Measurements from ENCODE around the gene SEMA6A.
A peak's percentile ranks its signal among the peaks of the same experiment; 100 is the strongest.

Gene SEMA6A

DNA sequence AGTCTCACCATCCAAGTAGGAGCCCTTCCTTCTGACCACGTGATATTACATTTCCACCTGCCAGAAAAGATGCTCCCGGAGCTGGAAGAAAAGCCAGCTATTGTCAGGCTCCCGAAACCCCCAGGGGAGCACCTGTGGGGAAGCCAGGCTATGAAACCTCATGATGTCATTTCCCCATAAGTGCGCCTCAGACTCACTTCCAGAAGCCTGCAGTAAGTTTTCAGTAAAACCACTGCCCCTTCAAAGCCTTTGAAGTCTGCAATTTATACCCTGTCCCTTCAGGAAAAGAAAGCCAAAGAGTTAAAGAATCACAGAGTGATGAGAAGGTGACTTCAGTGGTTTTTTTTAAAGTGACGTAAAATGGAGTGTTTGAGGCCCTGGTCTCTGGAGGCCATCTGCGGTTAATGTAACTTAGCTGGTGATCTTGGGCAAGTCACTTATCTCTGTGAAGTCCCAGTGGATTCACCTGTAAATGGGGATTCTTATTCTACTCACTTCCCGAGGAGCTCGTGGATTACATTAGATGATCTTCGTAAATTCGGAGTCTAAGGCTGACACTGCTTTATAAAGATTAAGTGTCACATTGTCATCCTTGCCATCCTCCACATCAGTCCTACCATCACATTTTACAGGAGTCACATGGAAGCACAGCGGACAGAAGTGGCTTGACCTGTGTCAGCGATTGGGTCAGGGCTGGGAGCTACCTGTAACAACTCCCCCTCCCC is 2.6 kb upstream of the SEMA6A start:
- no peak for FAIRE-seq

DNA sequence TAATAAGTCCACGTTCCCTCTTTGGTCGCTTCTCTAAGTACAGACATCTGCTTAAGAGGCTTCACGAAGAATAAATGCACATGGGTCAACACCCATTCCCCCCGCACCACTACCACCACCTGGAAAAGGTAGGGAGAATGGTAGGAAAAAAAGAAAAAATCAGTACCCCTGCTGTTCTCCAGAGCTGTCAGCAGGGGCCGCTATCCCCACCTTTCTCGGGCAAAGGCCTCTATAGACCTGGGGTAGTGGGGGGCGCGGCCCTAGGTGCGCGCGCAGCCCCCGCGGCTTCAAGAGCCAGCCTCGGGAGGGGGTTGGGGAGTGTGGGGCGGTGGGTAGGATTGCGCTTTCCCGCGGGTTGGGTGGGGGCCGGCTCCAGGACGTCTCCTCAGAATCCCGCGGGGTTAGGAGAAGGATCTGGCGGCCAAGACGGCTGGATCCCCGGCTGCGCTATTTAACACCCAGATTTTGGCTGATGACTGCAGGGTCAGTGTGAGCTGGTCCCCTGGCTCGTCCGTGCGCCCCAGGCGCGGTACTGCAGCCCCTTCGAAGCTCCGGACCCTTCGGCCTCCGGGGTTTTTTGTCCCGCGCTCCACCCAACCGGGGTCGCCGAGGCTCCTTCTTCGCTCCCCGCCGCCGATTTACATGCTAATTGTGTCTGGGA is 1.6 kb upstream of the SEMA6A start:
- no peak for FAIRE-seq
- peak; percentile 73 for DNase-seq (ENCODE audit: low spot score)

More for the DNA sequence above, 2.6 kb upstream of the SEMA6A start:
- no peak for DNase-seq (ENCODE audit: low spot score)

DNA sequence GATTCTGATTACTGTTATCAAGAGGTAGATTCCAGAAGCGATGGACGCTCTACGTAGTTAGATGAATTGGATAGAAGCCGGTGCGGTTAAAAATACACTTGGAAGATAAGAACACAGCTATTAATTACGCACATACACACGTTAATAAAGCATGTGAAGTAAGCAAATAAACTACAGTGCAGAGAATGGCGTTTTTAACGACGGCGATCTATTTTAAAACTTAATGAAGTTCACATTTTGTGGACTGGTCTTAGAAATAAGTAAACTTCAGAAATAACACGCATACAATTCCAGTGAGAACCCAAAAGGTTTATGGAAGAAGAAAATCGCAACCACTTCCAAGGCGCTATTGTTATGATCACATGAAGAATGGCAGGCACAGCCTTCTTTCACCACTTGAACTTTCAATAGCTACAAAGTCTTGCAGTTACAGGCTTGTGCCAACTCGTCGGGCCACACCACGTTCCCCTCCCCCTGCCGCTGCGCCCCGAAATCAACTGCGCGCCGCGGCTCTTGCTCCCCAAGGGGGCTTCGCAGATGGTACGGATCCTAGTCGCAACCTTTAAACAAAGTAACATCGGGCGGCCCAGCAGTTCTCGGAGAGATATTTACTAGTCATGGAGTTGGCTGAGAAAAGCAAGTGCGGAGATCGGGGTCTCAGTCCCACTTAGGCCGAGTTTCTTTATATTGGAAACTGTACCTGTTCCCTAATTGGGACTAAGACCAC is 866 bp upstream of the SEMA6A start:
- DNase-seq (ENCODE audit: low spot score), result no peak
- FAIRE-seq, result no peak

DNA sequence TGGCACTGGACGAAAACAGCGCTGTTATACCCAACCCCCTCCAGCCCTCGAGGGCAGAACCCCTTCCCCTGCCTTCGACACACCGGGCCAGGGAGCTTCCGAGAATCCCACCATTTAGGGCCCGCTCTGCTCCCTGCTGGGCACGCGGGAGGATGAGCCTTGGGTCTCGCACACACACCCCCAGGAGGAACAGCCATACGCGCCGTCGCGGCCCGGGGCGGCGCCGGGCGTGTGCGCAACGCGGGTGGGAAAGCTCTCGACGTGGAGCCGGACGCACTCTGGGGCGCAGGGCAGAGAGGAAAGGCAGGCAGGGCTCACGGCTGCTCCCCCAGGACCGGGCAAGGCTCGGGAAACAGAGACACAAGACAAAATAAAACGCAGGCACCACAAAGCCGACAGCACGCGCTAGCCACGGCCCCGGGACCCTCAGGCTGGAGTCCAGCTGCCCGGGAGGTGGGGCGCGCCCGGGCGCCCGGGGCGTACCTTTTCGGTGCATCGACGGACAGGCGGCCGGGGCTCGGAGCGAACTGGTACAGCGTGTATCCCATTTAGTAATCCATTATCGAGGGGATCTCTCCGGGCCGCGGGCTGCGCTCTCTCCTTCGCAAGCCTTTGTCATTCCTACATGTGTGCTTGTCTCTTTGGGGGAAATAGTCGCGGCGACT is 789 bp downstream of the SEMA6A start:
- no peak for FAIRE-seq
- DNase-seq (ENCODE audit: low spot score), result peak; percentile 30

DNA sequence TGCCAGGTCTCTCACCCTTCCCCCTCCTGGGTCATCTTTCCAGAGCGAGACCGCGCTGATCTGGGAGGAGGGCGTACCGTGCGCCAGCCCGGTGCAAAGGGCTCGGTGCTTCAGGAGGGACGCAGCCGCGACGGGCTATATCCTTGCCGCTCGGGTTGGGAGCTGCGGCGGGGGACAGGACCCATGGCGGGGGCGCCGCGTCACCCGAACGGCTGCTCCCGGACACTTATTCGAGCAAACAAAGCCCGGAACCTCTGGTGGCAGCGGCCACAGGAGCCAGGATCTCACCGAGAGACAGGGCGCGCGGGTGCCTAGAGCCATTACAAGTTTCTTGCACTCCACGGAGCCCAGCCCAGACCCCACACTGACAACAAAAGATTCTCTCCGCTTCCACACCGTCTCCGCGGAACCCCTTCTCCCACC is 1.3 kb downstream of the SEMA6A start:
- FAIRE-seq (no peak), DNase-seq (ENCODE audit: low spot score) (peak; percentile 17)

DNA sequence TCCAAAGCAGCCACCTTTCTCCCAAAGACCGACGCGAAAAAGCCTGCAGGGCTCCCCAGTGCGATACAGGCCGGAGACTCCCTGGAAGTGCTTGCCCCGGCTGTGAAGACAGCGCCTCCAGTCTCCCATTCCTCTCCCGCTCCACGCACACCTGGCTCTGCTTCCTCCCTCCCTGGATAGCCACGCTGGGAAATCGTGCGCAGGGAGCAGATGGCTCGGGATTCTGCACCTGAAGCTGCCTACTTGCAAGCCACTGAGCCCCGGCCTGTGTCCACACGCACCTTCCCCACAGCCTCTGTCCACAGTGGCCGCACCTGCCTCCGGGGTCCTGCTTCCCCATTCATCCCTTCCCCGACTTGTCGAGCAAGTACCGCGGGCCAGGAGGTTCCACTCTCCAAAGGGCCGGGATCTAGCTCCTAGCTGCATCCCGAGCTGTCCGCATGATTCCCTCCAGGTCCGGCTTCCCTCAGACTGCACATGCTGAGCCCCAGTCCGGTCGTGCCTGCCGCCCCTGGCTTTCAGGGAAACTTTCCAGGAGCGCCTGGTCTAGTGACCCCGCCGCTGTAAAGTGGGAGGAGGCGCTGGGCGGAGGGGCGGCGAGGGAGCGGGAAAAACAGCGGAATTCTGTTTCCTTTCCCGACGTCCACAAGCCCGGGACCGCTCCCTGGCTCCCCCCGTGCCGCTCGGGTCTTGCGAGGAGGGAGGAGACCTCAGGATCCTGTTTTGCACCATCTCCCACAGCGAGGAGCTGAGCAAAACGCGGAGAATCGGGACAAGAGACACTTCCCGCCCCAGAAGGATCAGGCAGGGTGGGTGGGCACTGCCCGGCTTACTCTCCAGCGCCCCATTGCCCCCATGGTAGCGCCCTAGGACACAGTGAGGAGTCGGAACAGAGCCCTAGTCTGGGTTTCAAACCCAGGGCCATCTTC is 2.0 kb downstream of the SEMA6A start:
- no peak for DNase-seq (ENCODE audit: low spot score)
- FAIRE-seq, result no peak

DNA sequence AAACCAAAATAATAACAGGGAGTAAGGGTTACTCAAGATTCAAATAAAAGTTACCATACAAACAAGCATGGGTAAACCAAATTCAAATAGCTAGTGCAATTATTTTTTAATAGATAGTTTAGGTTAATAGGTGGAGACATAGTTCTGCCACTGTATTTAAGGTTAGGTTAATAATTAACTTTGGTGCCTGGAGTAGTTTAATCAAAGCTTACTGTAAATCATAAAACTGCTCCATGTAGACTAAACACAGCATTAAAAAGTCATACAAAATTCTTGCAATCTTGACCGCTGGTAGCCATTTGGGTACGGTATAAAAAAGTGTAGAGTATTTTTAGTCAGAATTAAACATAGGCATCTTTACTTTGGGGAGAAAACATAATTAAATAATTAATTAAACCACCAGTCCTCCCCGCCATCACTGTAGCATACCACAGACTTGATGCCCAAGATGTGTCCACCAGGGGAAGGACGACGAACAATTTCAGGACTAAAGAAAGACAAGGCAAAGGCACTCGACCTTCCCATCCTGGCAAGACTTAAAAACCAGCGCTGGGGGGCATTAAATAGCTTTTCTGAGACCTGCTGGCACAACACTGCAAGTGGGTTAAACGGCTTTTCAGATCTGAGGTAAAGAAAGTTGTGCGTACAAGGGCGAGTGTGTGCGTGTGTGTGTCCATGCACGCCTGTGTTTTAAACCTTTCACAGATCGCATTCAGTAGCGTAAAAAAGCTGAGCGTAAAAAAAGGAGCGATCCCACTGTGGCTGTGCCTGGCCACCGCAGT is 2.9 kb downstream of the SEMA6A start:
- DNase-seq (ENCODE audit: low spot score) (no peak), FAIRE-seq (no peak)

DNA sequence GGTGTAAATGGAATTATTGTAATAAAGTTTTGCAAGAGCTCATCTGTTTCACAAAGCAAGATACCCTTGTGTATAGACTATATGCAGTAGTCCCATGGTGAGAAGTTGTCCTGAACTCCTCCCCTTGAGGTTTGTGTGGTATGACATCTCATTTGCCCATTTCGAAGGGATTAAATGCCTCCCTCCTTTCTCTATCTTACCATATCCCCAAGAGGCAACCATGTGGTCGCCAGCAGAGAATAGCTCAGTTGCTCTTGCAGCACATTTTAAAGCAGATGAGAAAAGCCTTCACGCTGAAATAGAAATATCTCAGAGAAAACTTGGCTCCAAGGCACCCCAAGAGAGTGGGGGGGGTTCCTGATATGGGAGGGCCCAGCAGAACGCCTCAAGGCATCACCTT is 4.6 kb downstream of the SEMA6A start:
- no peak for DNase-seq (ENCODE audit: low spot score)
- FAIRE-seq, result no peak

DNA sequence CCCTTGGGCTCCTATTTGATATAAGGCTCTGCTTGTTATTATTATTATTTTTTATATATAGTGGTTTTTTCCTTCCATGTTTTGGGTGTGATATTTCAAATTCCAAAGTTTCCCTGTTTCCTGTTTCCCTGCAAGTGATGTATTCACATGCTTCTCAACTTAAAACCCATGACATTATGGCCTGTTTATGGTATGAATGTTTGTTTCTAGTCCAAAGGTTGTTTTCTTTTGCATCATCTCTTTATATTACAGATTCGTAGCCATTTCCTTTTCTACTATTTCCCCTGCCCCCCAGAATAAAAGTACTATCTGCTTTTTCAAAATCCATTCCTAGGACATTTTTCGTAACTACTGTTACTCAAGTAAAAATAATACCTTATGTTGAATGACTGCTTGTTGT is 7.5 kb downstream of the SEMA6A start:
- DNase-seq (ENCODE audit: low spot score) (no peak), FAIRE-seq (no peak)

DNA sequence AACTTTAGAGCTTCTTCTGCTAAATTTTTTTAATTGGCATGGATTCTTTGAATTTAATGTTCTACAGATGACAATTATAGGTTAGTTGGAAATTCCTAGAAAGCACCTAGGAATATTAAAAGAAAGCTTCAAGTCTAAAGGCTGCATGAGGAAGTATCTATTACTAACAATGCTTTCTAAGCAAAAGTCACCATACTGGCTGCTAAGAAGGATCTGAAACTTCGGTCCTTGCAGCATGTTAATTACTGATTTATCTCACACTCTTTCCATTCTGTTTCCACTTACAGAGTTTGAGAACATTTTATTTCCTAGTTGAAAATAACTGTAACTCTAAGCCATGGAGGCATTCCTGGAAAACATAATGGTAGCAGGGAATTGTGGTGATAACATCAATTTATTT is 8.4 kb downstream of the SEMA6A start:
- FAIRE-seq, result no peak

DNA sequence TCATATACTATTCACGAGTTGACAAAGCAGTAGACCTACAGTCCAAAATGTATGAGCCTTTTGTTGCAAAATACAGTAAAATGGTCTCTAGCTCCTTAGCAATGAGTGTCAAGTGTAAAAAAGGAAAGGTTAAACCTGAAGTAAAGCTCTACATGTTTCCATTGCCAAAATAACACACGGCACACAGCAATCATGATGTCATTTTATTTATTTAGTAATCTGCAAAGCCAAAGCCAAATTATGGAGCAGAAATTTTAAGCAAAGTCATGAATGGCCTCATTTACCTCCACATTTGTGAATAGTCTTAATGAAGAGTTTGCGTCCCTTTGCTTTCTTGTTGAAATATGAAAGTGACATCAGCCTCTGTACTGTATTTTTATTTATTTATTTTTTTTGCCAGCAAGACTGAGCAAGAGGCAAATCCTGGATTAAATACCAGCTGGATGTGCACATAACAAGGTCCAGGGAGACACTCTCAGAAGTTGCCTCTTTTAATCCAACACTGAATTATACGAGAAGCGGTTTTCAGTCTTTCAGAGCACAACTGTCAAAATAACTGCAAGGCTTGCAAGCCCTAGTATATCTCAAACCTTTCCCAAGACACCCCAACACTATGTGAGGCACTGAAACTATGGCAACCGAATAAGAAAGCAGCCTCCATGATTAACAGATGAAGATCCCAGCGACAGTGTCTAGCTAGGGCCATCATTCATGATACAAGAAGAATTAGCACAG is 9.7 kb downstream of the SEMA6A start:
- DNase-seq (ENCODE audit: low spot score), result no peak

More for the DNA sequence above, 8.4 kb downstream of the SEMA6A start:
- no peak for DNase-seq (ENCODE audit: low spot score)

DNA sequence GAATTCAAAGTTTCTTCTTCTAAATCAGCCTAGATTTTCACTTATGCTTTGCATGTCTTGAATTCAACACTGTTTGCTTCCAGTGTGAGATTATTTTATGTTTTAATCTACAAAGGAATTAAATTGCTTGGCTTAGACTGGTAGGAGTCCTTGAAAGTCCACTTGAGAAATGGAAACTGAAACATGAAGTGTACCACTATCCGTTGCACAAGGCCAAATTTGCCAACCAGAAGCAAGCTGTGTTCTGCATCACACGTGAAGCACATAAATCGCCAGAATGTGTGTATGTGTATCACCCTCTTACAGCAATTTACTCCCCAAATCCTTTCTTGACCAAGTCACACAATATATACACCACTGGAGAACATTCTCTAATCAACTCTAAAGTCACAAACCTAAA is 10.3 kb downstream of the SEMA6A start:
- DNase-seq (ENCODE audit: low spot score) (no peak), FAIRE-seq (no peak)

More for the DNA sequence above, 9.7 kb downstream of the SEMA6A start:
- FAIRE-seq, result no peak

DNA sequence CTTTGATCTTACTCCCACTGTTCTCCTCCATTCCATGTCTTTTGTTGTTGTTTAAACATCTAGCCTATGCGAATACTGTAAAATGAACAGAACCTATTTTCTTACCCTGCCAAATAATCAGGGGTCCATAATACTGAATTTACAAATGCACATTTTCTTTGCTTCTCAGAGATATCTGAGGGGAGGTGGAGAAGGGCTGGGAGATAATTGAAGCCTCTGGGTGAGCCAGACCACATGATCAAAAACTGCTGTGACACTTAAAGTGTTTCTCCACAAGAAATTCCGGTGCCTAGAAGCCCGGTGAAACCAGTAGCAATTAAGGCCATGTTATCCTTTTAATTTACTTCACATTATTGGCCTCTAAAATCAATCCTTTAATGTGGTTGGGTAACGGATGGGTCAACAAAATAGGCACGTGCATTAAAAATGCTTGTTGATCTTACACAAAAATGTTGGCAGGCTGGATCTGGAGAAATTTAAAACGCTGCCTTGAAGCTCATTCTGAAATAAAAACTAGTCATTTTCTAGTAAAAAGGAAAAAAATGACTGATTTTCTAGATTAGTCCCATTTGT is 10.8 kb downstream of the SEMA6A start:
- DNase-seq (ENCODE audit: low spot score) (no peak), FAIRE-seq (no peak)

DNA sequence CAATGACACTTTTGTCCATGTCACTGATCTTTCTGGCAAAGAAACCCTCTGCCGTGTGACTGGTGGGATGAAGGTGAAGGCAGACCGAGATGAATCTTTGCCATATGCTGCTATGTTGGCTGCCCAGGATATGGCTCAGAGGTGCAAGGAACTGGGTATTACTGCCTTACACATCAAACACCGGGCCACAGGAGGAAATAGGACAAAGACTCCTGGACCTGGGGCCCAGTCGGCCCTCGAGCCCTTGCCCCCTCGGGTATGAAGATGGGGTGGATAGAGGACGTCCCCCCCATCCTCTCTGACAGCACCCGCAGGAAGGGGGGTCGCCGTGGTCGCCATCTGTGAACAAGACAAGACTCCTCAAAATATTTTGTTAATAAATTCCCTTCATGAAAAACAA is 12.0 kb downstream of the SEMA6A start:
- FAIRE-seq (no peak), DNase-seq (ENCODE audit: low spot score) (no peak)

DNA sequence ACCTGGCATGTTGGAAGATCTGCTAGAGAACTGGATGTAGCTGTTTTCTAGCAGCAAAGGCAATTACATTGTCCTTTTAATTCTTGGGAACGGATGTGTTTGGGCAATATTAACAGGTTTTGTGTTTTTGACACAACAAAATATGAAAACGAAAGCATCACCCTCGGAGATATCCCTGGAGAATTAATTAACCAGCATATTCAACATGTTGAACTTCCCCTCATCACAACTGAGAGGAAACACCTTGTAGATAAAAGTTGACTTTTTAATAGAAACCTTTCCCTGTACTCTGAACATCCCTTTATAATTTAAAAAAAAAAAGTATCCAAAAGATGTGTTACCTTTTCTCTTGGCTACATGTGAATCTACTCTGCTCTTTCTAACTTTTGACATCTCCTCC is 13.0 kb downstream of the SEMA6A start:
- no peak for DNase-seq (ENCODE audit: low spot score)
- no peak for FAIRE-seq

DNA sequence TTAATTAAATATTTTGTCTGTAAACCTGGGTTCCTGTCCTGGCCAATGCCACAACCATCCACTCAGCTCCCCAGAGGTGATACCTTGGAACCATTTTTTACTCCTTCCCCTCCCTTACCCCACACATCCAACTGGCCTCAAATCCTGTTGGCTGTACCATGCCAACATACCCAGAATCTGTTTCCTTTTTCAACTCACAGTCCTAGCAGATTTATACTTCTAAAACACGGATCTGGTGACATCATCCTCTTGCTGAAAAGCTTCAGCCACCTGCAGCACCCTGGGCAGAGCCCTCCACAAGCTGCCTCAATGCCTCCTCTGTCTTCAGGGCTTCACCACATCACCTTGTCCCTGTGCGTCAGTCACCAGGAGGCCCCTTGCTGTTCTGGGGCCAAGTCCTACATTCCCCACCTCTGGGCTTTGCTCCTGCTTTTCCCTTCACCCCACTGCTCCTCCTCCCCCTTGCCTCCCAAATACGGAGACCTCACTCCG is 14.9 kb downstream of the SEMA6A start:
- FAIRE-seq, result no peak
- DNase-seq (ENCODE audit: low spot score), result no peak

DNA sequence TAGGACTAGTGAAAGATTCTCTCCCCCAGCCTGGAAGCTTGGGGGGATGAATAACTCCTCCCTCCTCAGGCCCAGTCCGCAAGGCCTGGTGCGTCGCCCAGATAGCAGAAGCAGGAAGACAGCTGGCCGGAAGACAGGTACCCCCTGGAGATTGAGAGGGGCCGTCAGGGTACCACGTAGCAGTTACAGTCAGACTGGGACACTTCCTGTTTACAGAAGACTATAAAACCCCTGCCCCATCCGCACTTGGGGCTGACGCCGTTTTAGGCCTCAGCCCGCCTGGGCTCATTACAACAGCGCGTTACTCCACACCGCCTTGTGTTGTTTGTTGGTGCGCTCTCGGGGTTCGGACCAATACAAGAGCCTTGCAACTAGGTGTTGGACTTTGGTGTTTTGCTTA is 15.4 kb downstream of the SEMA6A start:
- FAIRE-seq (no peak), DNase-seq (ENCODE audit: low spot score) (no peak)

DNA sequence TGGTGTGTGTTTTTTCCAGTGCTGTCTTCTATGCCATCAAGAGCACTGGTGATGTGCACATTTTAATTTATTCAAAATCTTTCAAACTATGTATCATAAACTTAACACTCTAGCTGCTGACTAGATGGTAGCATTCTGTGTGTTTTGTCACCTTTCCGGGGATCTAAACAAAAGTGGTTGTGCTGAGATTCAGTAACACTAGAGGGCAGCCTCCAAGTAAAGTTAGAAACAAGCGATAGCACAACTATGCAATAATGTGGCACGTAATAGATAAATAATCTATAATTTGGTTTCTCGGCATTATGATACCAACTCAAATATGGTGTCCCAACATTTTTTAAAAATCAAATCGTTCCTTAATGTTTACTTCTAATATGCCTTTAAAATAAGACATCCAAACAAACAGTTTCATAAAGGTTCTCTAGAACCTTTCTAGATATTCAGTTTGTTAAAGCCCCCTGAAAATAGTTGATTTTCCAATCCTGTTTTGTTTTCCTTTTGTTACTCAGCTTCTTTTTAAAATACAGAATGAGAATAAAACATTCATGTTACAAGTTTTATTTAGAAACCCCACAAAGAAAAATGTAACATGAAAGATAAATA is 16.9 kb downstream of the SEMA6A start:
- no peak for FAIRE-seq
- peak; percentile 37 for DNase-seq (ENCODE audit: low spot score)
